HG03103 (cell line): ENCODE data around the gene TOPORS.
"Not testable (repeated sequence)": the region's sequence is repeated elsewhere in the genome, so short reads cannot be mapped to it uniquely, and the experiment has no call there.

ENCODE experiments used
- ATAC-seq: cut with Tn5 transposase; IDR thresholded peaks from one replicate; pipeline ENCODE4 v1.9.1; 2021; ENCODE audit warnings: low read depth; ENCODE audit not compliant: unreplicated experiment

TOPORS gene

GRCh38 chr9:32570262-32570661 is 17.9 kb upstream of the TOPORS start:
- ATAC-seq, result no peak

GRCh38 chr9:32566770-32567169 is 14.4 kb upstream of the TOPORS start:
- no peak for ATAC-seq

GRCh38 chr9:32565967-32566366 is 13.6 kb upstream of the TOPORS start:
- no peak for ATAC-seq

GRCh38 chr9:32558408-32558934 is 6.1 kb upstream of the TOPORS start:
- ATAC-seq, result no peak

- ATAC-seq, result no peak
Measured at GRCh38 chr9:32554591-32554990, 2.2 kb upstream of the TOPORS start.

GRCh38 chr9:32554107-32554506 is 1.7 kb upstream of the TOPORS start:
- ATAC-seq, result no peak

GRCh38 chr9:32551276-32552051 is 922 bp downstream of the TOPORS start:
- peak; percentile 5 for ATAC-seq

GRCh38 chr9:32550562-32551275 is 1.7 kb downstream of the TOPORS start:
- peak; percentile 59 for ATAC-seq

- no peak for ATAC-seq
Measured at GRCh38 chr9:32550150-32550561, 2.2 kb downstream of the TOPORS start.

GRCh38 chr9:32548213-32548612 is 4.2 kb downstream of the TOPORS start:
- not testable (repeated sequence) for ATAC-seq

- ATAC-seq, result no peak
Measured at GRCh38 chr9:32545884-32546283, 6.5 kb downstream of the TOPORS start.

- ATAC-seq, result no peak
Measured at GRCh38 chr9:32543047-32543446, 9.3 kb downstream of the TOPORS start.

GRCh38 chr9:32533816-32534215 is 18.6 kb downstream of the TOPORS start:
- no peak for ATAC-seq

GRCh38 chr9:32533336-32533735 is 19.1 kb downstream of the TOPORS start:
- ATAC-seq, result no peak

GRCh38 chr9:32526707-32527048 is 25.7 kb downstream of the TOPORS start:
- ATAC-seq, result no peak

- peak; percentile 57 for ATAC-seq
Measured at GRCh38 chr9:32526041-32526706, 26.2 kb downstream of the TOPORS start, which contains the start of gene RIGI. RIGI (minus strand) TSS chr9:32526196; CDS start chr9:32526166, 30 bp downstream.

GRCh38 chr9:32525709-32526030 is 26.7 kb downstream of the TOPORS start:
- peak; percentile 10 for ATAC-seq

- ATAC-seq, result peak; percentile 21
Measured at GRCh38 chr9:32524892-32525708, 27.3 kb downstream of the TOPORS start.

- ATAC-seq, result not testable (repeated sequence)
Measured at GRCh38 chr9:32524558-32524891, 27.9 kb downstream of the TOPORS start.

- no peak for ATAC-seq
Measured at GRCh38 chr9:32523910-32524309, 28.5 kb downstream of the TOPORS start.

GRCh38 chr9:32518276-32518675 is 34.1 kb downstream of the TOPORS start:
- no peak for ATAC-seq
